Medulla oblongata (tissue), 1 donor: Measurements from ENCODE around the gene RBM4.
"Not testable (repeated sequence)": the region's sequence is repeated elsewhere in the genome, so short reads cannot be mapped to it uniquely, and the experiment has no call there.

ENCODE experiments used
- DNase-seq: peaks from one replicate; pipeline ENCODE4 v3.0.0-alpha.2; 2015; ENCODE audit errors: extremely low spot score

Gene RBM4

GRCh38 chr11:66616379-66617154 is 21.9 kb upstream of the RBM4 start, which contains the start of gene RBM14:
Gene RBM14 (plus strand): TSS chr11:66616630. CDS start chr11:66616721, 91 bp downstream.
- DNase-seq: peak; percentile 100

- no peak for DNase-seq
These were observed 21.2 kb upstream of the RBM4 start for GRCh38 chr11:66617155-66617834.

GRCh38 chr11:66619080-66619554 is 19.4 kb upstream of the RBM4 start:
- peak; percentile 67 for DNase-seq

GRCh38 chr11:66624450-66624849 is 14.1 kb upstream of the RBM4 start:
- DNase-seq: no peak

- no peak for DNase-seq
These were observed 13.3 kb upstream of the RBM4 start for GRCh38 chr11:66625041-66625751.

- DNase-seq: no peak
These were observed 12.8 kb upstream of the RBM4 start for GRCh38 chr11:66625752-66626149.

- DNase-seq: no peak
These were observed 12.1 kb upstream of the RBM4 start for GRCh38 chr11:66626382-66626781.

- DNase-seq: peak; percentile 38
These were observed 11.6 kb upstream of the RBM4 start for GRCh38 chr11:66626926-66627325.

- DNase-seq: no peak
These were observed 10.4 kb upstream of the RBM4 start for GRCh38 chr11:66628061-66628603.

- no peak for DNase-seq
These were observed 9.1 kb upstream of the RBM4 start for GRCh38 chr11:66629356-66629755.

GRCh38 chr11:66631883-66632282 is 6.6 kb upstream of the RBM4 start:
- no peak for DNase-seq

GRCh38 chr11:66632952-66633351 is 5.6 kb upstream of the RBM4 start:
- DNase-seq: no peak

GRCh38 chr11:66636411-66636810 is 2.1 kb upstream of the RBM4 start:
- no peak for DNase-seq

- no peak for DNase-seq
These were observed 836 bp upstream of the RBM4 start for GRCh38 chr11:66637557-66638176.

- peak; percentile 55 for DNase-seq
These were observed 737 bp downstream of the RBM4 start for GRCh38 chr11:66639066-66639813.

GRCh38 chr11:66639814-66640340 is 1.4 kb downstream of the RBM4 start:
- not testable (repeated sequence) for DNase-seq

- DNase-seq: no peak
These were observed 3.3 kb downstream of the RBM4 start for GRCh38 chr11:66641834-66642233.

GRCh38 chr11:66643745-66644437 is 5.4 kb downstream of the RBM4 start:
- no peak for DNase-seq

- no peak for DNase-seq
These were observed 8.3 kb downstream of the RBM4 start for GRCh38 chr11:66646828-66647227.

- DNase-seq: no peak
These were observed 11.4 kb downstream of the RBM4 start for GRCh38 chr11:66649903-66650302.
